ENCODE results near the gene MIGA2.

MIGA2 gene

GRCh38 chr9:129028192-129028966, 8.0 kb upstream of the MIGA2 start, which contains the start of gene SH3GLB2:
Gene SH3GLB2, minus strand, starts transcription at chr9:129028331. Its CDS starts 177 bp downstream, at chr9:129028154.
- Histone ChIP-seq H3K79me1 (ENCODE audit: low read length) (peaks cover 11% of the 10 kb centered on the region), H3K4ac (ENCODE audit: low read depth, low read length) (no peak within 1 kb of the TSS), H2BK5ac (ENCODE audit: low read length) (no peak within 1 kb of the TSS), H3K4me3 (ENCODE audit: low read length) (peak within 1 kb of the TSS; percentile 34), H3K18ac (ENCODE audit: low read length) (peak within 1 kb of the TSS; percentile 15), H4K8ac (ENCODE audit: low read depth, low read length) (no peak within 1 kb of the TSS), H3K79me2 (ENCODE audit: control insufficient read depth, insufficient read depth, low read length) (peaks cover 6% of the 10 kb centered on the region), H2AK5ac (ENCODE audit: low read length) (no peak within 1 kb of the TSS), H3K4me1 (ENCODE audit: control insufficient read depth, low read depth, low read length) (peaks cover 3% of the 10 kb centered on the region), H3K9ac (ENCODE audit: low read length) (peak within 1 kb of the TSS; percentile 71), H4K5ac (ENCODE audit: low read length) (no peak within 1 kb of the TSS), H2BK120ac (ENCODE audit: low read depth, low read length) (no peak within 1 kb of the TSS), H3K36me3 (ENCODE audit: control insufficient read depth, insufficient read depth, low read length) (no peaks in the 10 kb centered on the region), H2BK15ac (replicated peaks; ENCODE audit: low read depth) (no peak within 1 kb of the TSS), H3K56ac (ENCODE audit: low read length) (peak within 1 kb of the TSS; percentile 89), H3K27ac (ENCODE audit: low read depth, low read length) (peak within 1 kb of the TSS; percentile 52), H3K27me3 (ENCODE audit: insufficient read depth, low read length, poor library complexity) (no peaks in the 10 kb centered on the region), H3K23ac (ENCODE audit: low read length) (no peak within 1 kb of the TSS), H3K4me2 (ENCODE audit: low read length) (peak within 1 kb of the TSS; percentile 80)
- peak; percentile 92 for DNase-seq
- WGBS (ENCODE audit: extremely low coverage, insufficient coverage, low lambda C conversion rate) = no CpG with 5 or more reads among the region's 60 CpGs

- Histone ChIP-seq H4K8ac (ENCODE audit: low read depth, low read length) (no peak overlapping the region), H3K4me2 (ENCODE audit: low read length) (no peak overlapping the region), H2BK120ac (ENCODE audit: low read depth, low read length) (no peak overlapping the region), H3K79me2 (ENCODE audit: control insufficient read depth, insufficient read depth, low read length) (peaks cover 6% of the 10 kb centered on the region), H3K9ac (ENCODE audit: low read length) (no peak overlapping the region), H3K4me3 (ENCODE audit: low read length) (no peak overlapping the region), H3K79me1 (ENCODE audit: low read length) (peaks cover 8% of the 10 kb centered on the region), H3K27ac (ENCODE audit: low read depth, low read length) (no peak overlapping the region), H2BK5ac (ENCODE audit: low read length) (no peak overlapping the region), H4K5ac (ENCODE audit: low read length) (no peak overlapping the region), H3K27me3 (ENCODE audit: insufficient read depth, low read length, poor library complexity) (no peaks in the 10 kb centered on the region), H3K18ac (ENCODE audit: low read length) (no peak overlapping the region), H3K4me1 (ENCODE audit: control insufficient read depth, low read depth, low read length) (no peaks in the 10 kb centered on the region), H2AK5ac (ENCODE audit: low read length) (no peak overlapping the region), H3K56ac (ENCODE audit: low read length) (no peak overlapping the region), H3K23ac (ENCODE audit: low read length) (no peak overlapping the region), H2BK15ac (replicated peaks; ENCODE audit: low read depth) (no peak overlapping the region), H3K36me3 (ENCODE audit: control insufficient read depth, insufficient read depth, low read length) (no peaks in the 10 kb centered on the region), H3K4ac (ENCODE audit: low read depth, low read length) (no peak overlapping the region)
- DNase-seq = no peak
Observed at GRCh38 chr9:129030191-129030590, 6.2 kb upstream of the MIGA2 start.

- Histone ChIP-seq H2AK5ac (ENCODE audit: low read length) (no peak overlapping the region), H3K36me3 (ENCODE audit: control insufficient read depth, insufficient read depth, low read length) (no peaks in the 10 kb centered on the region), H3K27ac (ENCODE audit: low read depth, low read length) (no peak overlapping the region), H4K8ac (ENCODE audit: low read depth, low read length) (no peak overlapping the region), H3K27me3 (ENCODE audit: insufficient read depth, low read length, poor library complexity) (no peaks in the 10 kb centered on the region), H3K56ac (ENCODE audit: low read length) (no peak overlapping the region), H3K4ac (ENCODE audit: low read depth, low read length) (no peak overlapping the region), H3K79me1 (ENCODE audit: low read length) (peaks cover 5% of the 10 kb centered on the region), H3K4me2 (ENCODE audit: low read length) (no peak overlapping the region), H3K23ac (ENCODE audit: low read length) (no peak overlapping the region), H3K18ac (ENCODE audit: low read length) (no peak overlapping the region), H3K4me1 (ENCODE audit: control insufficient read depth, low read depth, low read length) (no peaks in the 10 kb centered on the region), H3K4me3 (ENCODE audit: low read length) (no peak overlapping the region), H3K79me2 (ENCODE audit: control insufficient read depth, insufficient read depth, low read length) (no peaks in the 10 kb centered on the region), H2BK5ac (ENCODE audit: low read length) (no peak overlapping the region), H4K5ac (ENCODE audit: low read length) (no peak overlapping the region), H2BK120ac (ENCODE audit: low read depth, low read length) (no peak overlapping the region), H3K9ac (ENCODE audit: low read length) (no peak overlapping the region), H2BK15ac (replicated peaks; ENCODE audit: low read depth) (no peak overlapping the region)
- no peak for DNase-seq
- no CpG with 5 or more reads among the region's 4 CpGs for WGBS (ENCODE audit: extremely low coverage, insufficient coverage, low lambda C conversion rate)
Observed at GRCh38 chr9:129031514-129031913, 4.9 kb upstream of the MIGA2 start.

- no peak overlapping the region for H2BK5ac ChIP-seq (ENCODE audit: low read length)
- H2BK15ac ChIP-seq (replicated peaks; ENCODE audit: low read depth) = no peak overlapping the region
- H3K4me2 ChIP-seq (ENCODE audit: low read length) = no peak overlapping the region
- no peak overlapping the region for H3K27ac ChIP-seq (ENCODE audit: low read depth, low read length)
- H4K5ac ChIP-seq (ENCODE audit: low read length) = no peak overlapping the region
- WGBS (ENCODE audit: extremely low coverage, insufficient coverage, low lambda C conversion rate) = no CpG with 5 or more reads among the region's 12 CpGs
- no peak overlapping the region for H3K9ac ChIP-seq (ENCODE audit: low read length)
- no peak overlapping the region for H2AK5ac ChIP-seq (ENCODE audit: low read length)
- no peaks in the 10 kb centered on the region for H3K27me3 ChIP-seq (ENCODE audit: insufficient read depth, low read length, poor library complexity)
- no peak overlapping the region for H3K56ac ChIP-seq (ENCODE audit: low read length)
- no peak overlapping the region for H2BK120ac ChIP-seq (ENCODE audit: low read depth, low read length)
- H3K4me3 ChIP-seq (ENCODE audit: low read length) = no peak overlapping the region
- peaks cover 8% of the 10 kb centered on the region for H3K79me1 ChIP-seq (ENCODE audit: low read length)
- no peaks in the 10 kb centered on the region for H3K4me1 ChIP-seq (ENCODE audit: control insufficient read depth, low read depth, low read length)
- H3K18ac ChIP-seq (ENCODE audit: low read length) = no peak overlapping the region
- no peak overlapping the region for H4K8ac ChIP-seq (ENCODE audit: low read depth, low read length)
- H3K36me3 ChIP-seq (ENCODE audit: control insufficient read depth, insufficient read depth, low read length) = no peaks in the 10 kb centered on the region
- no peak for DNase-seq
- H3K23ac ChIP-seq (ENCODE audit: low read length) = no peak overlapping the region
- peaks cover 6% of the 10 kb centered on the region for H3K79me2 ChIP-seq (ENCODE audit: control insufficient read depth, insufficient read depth, low read length)
- no peak overlapping the region for H3K4ac ChIP-seq (ENCODE audit: low read depth, low read length)
Observed at GRCh38 chr9:129032541-129033159, 3.8 kb upstream of the MIGA2 start.

GRCh38 chr9:129033216-129033615, 3.2 kb upstream of the MIGA2 start:
- Histone ChIP-seq H3K4me2 (ENCODE audit: low read length) (no peak overlapping the region), H3K79me1 (ENCODE audit: low read length) (peaks cover 12% of the 10 kb centered on the region), H3K18ac (ENCODE audit: low read length) (no peak overlapping the region), H2BK5ac (ENCODE audit: low read length) (no peak overlapping the region), H2AK5ac (ENCODE audit: low read length) (no peak overlapping the region), H3K56ac (ENCODE audit: low read length) (no peak overlapping the region), H3K27me3 (ENCODE audit: insufficient read depth, low read length, poor library complexity) (no peaks in the 10 kb centered on the region), H3K79me2 (ENCODE audit: control insufficient read depth, insufficient read depth, low read length) (peaks cover 6% of the 10 kb centered on the region), H3K4me1 (ENCODE audit: control insufficient read depth, low read depth, low read length) (no peaks in the 10 kb centered on the region), H3K23ac (ENCODE audit: low read length) (no peak overlapping the region), H3K9ac (ENCODE audit: low read length) (no peak overlapping the region), H4K8ac (ENCODE audit: low read depth, low read length) (no peak overlapping the region), H3K4me3 (ENCODE audit: low read length) (no peak overlapping the region), H3K4ac (ENCODE audit: low read depth, low read length) (no peak overlapping the region), H4K5ac (ENCODE audit: low read length) (no peak overlapping the region), H3K36me3 (ENCODE audit: control insufficient read depth, insufficient read depth, low read length) (no peaks in the 10 kb centered on the region), H2BK120ac (ENCODE audit: low read depth, low read length) (no peak overlapping the region), H3K27ac (ENCODE audit: low read depth, low read length) (no peak overlapping the region), H2BK15ac (replicated peaks; ENCODE audit: low read depth) (no peak overlapping the region)
- no CpG with 5 or more reads among the region's 8 CpGs for WGBS (ENCODE audit: extremely low coverage, insufficient coverage, low lambda C conversion rate)
- DNase-seq = no peak

Measured in mesendoderm (in vitro differentiated cells).